Uterus (tissue), 4 donors: ENCODE results near the gene FAM98B. TPM values are rescaled to one million over a fixed set of nuclear protein-coding genes. Genes with fewer than 3 reads are reported as not detected.

Experiments
- DNase-seq, 2 donors: peaks; one replicate each; pipeline ENCODE4 v3.0.0-alpha.2; 2019 to 2020
- H3K27ac ChIP-seq, 2 donors: fragments of 200-600 bp; sonication (generic); 1 replicate in 1 of 2; 2 replicates in 1 of 2; pipeline ENCODE4 v1.5.1; 2016 to 2018
- H3K27me3 ChIP-seq, 2 donors: fragments of 200-600 bp; sonication (generic); one replicate each; pipeline ENCODE4 v1.5.1; 2018 to 2019; ENCODE audit warnings: control low read depth in 1 of 2
- H3K36me3 ChIP-seq, 2 donors: fragments of 200-600 bp; sonication (generic); one replicate each; pipeline ENCODE4 v1.5.1; 2019; ENCODE audit warnings: control low read depth in 1 of 2
- H3K4me1 ChIP-seq, 2 donors: fragments of 200-600 bp; sonication (generic); one replicate each; pipeline ENCODE4 v1.5.1; 2018 to 2019; ENCODE audit warnings: control low read depth in 1 of 2
- H3K4me3 ChIP-seq, 2 donors: fragments of 200-600 bp; sonication (generic); 1 replicate in 1 of 2; 2 replicates in 1 of 2; pipeline ENCODE4 v1.5.1; 2018 to 2019; ENCODE audit warnings: mild to moderate bottlenecking in 1 of 2
- H3K9me3 ChIP-seq, 2 donors: fragments of 200-600 bp; sonication (generic); one replicate each; pipeline ENCODE4 v1.5.1; 2019; ENCODE audit warnings: control low read depth in 1 of 2
- CTCF ChIP-seq, 4 experiments: fragments of 200-600 bp in 2 of 4; fragments of 450-650 bp in 2 of 4; sonication (generic) in 2 of 4; IDR thresholded peaks; one replicate each; pipeline ENCODE4 v1.5.1; 2016 to 2019; ENCODE audit warnings: antibody characterized with exemption in 4 of 4, mild to moderate bottlenecking in 2 of 4, moderate library complexity in 1 of 4
- POLR2A ChIP-seq, 2 donors: fragments of 450-650 bp; IDR thresholded peaks; one replicate each; pipeline ENCODE4 v1.6.1; 2016; ENCODE audit warnings: antibody characterized with exemption in 2 of 2, mild to moderate bottlenecking in 1 of 2, moderate library complexity in 1 of 2
- intact Hi-C: fragments of 100-400 bp; cut with DNase I; formaldehyde crosslinking; loops from one replicate; pipeline ENCODE4 v1.15.1; 2023; ENCODE audit warnings: low total_unique reads
- total RNA-seq, 4 donors: library from RNA; depleted of rRNA in 3 of 4; stranded (reverse); fragments of >200 nt in 3 of 4; gene quantifications; one replicate each; pipeline versions ENCODE4 v1.1.0 to v1.2.4, GENCODE V29; 2014 to 2023
- donor health status: DM: yes; HTN: yes; CAD: no.

The FAM98B gene
- total RNA-seq, 4 donors from 2014 or later: 7.4 to 46.0 (median 33.2) TPM

- Histone ChIP-seq H3K27me3 (no peaks in the 10 kb centered on the region), H3K27ac (no peak overlapping the region), H3K9me3 (no peaks in the 10 kb centered on the region), H3K36me3 (no peaks in the 10 kb centered on the region), H3K4me3 (no peak overlapping the region), H3K4me1 (no peaks in the 10 kb centered on the region)
- TF ChIP-seq CTCF (IDR thresholded peaks at IDR 0.05) (no peak), POLR2A (IDR thresholded peaks at IDR 0.05) (no peak)
- DNase-seq: no peak
- intact Hi-C loops: no loop called here
Observed at GRCh38 chr15:38530113-38530512, 76.2 kb downstream of the FAM98B start.

GRCh38 chr15:38531509-38531908 lies 77.6 kb downstream of the FAM98B start:
- H3K4me3 ChIP-seq: no peak overlapping the region
- TF ChIP-seq POLR2A (IDR thresholded peaks at IDR 0.05): no peak
- no peak for TF ChIP-seq CTCF (IDR thresholded peaks at IDR 0.05)
- intact Hi-C loops: no loop called here
- no peaks in the 10 kb centered on the region for H3K36me3 ChIP-seq
- H3K27ac ChIP-seq: no peak overlapping the region
- DNase-seq: no peak
- H3K27me3 ChIP-seq: no peaks in the 10 kb centered on the region
- H3K9me3 ChIP-seq: no peaks in the 10 kb centered on the region
- H3K4me1 ChIP-seq: no peaks in the 10 kb centered on the region

- no peak for DNase-seq
- H3K27me3 ChIP-seq: no peaks in the 10 kb centered on the region
- H3K9me3 ChIP-seq: no peaks in the 10 kb centered on the region
- H3K4me3 ChIP-seq: no peak overlapping the region
- no peaks in the 10 kb centered on the region for H3K36me3 ChIP-seq
- TF ChIP-seq POLR2A (IDR thresholded peaks at IDR 0.05): no peak
- TF ChIP-seq CTCF (IDR thresholded peaks at IDR 0.05): no peak
- H3K4me1 ChIP-seq: no peaks in the 10 kb centered on the region
- no peak overlapping the region for H3K27ac ChIP-seq
- intact Hi-C loops: no loop called here
Observed at GRCh38 chr15:38532728-38533127, 78.8 kb downstream of the FAM98B start.

- intact Hi-C loops: no loop called here
- Histone ChIP-seq H3K36me3 (no peaks in the 10 kb centered on the region), H3K27me3 (no peaks in the 10 kb centered on the region), H3K27ac (no peak overlapping the region), H3K4me3 (no peak overlapping the region), H3K9me3 (no peaks in the 10 kb centered on the region), H3K4me1 (no peaks in the 10 kb centered on the region)
- TF ChIP-seq CTCF (IDR thresholded peaks at IDR 0.05): no peak
- no peak for TF ChIP-seq POLR2A (IDR thresholded peaks at IDR 0.05)
- DNase-seq: no peak
Observed at GRCh38 chr15:38533416-38533915, 79.5 kb downstream of the FAM98B start.

- DNase-seq: no peak
- TF ChIP-seq CTCF (IDR thresholded peaks at IDR 0.05) (no peak), POLR2A (IDR thresholded peaks at IDR 0.05) (no peak)
- Histone ChIP-seq H3K4me3 (no peak overlapping the region), H3K27me3 (no peaks in the 10 kb centered on the region), H3K27ac (no peak overlapping the region), H3K9me3 (no peaks in the 10 kb centered on the region), H3K36me3 (no peaks in the 10 kb centered on the region), H3K4me1 (no peaks in the 10 kb centered on the region)
- intact Hi-C loops: no loop called here
Observed at GRCh38 chr15:38533926-38534325, 80.0 kb downstream of the FAM98B start.
